Activated CD8-positive, alpha-beta memory T cell treated with anti-CD3 and anti-CD28 coated beads, Interleukin-2, amount 50 U/mL, for 24 hours (primary cell): ENCODE measurements around the gene JPH4.

Source experiments
- DNase-seq: peaks from one replicate; pipeline ENCODE4 v3.0.0-alpha.2; 2020; ENCODE audit errors: extremely low read depth

JPH4 gene

DNA sequence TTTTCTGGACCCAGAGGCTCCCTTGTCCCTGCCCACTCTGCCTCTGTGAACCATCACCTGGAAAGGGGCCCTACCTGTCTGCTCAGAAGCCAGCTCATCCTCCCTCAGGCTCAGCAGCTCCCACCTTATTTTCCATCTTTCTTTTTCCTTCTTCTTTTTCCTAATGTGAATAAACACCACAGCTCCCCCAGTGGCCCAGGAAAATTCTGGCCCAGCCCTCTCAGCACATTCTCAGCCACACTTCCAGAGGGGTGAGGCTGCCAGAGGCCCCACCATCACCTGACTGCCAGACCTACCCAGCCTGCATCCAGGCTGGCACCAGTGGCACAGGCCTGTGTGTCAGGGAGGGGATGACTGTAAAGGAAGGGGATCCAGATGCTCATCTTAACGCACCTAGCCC is 50.0 kb downstream of the JPH4 start:
- no peak for DNase-seq

DNA sequence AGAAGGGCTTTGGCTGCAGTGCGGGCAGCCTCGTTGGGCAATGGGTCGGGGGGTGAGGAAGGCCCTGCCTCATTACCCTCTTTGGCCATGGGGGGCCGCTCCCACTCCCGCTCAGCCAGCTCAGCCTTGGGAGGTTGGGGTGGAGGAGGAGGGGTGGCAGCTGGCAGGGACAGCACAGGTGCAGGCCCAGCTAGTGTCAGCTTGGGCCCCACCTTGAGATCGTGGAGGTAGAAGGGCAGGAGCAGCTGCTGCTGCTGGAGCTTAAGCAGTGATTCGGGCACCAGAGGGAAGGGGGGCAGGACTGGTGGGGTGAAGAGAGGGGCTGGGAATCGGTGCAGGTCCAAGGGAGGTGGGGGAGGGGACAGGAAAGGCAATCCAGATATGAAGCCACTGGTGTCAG is 53.0 kb downstream of the JPH4 start:
- no peak for DNase-seq

DNA sequence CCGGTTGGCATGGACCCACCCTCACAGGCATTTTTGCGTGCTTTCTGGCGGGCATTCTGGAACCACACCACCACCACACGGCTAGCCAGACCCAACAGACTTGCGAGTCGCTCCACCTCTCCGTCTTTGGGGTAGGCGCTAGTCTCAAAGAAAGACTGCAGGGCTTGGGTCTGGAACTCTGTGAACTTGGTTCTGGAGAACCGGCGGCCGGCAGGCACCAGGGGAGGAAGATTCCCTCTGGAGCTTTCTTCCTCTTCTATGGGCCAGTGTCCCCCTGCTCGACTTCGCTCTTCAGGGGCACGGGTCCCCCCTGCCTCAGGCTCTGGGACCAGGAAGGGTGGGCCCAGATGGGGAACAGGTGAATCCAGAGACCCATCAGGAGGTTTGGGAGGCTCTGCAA is 53.6 kb downstream of the JPH4 start:
- DNase-seq: no peak

DNA sequence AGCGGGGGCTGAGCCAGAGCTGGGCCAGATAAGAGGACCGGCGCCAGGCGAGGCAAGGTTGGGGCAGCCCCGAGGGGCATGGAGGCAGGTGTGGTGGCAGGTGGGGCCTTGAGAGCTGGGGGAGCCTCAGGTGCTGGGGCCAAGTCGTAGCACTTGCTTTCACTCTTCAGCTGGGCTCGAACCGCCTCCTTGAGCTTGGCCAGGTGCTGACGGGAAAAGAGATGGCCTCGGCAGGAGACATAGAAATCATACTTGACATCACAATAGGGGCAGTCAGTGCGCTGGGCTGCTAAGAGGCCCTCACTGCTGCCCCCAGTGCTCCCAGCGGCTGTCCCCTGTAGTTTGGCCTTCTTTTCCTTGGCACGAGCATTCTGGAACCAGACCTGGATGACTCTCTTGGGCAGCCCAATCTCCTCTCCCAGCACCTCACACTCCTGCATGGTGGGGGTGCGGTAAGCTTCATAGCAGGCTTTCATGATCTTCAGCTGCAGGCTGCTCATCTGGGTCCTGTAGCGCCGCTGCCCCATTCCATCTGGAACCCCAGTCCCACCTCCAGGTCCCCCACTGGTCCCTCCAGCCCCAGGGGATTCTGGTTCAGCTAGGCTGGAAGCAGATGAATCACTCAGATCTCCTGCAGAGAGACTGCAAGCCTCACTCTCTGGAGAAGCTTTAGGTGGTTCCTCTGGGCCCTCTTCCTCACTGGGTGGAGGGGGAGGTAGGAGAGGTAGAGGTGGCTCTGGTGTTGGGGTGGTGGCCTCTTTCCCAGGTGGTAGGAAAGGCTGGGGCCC is 55.2 kb downstream of the JPH4 start:
- DNase-seq: no peak

DNA sequence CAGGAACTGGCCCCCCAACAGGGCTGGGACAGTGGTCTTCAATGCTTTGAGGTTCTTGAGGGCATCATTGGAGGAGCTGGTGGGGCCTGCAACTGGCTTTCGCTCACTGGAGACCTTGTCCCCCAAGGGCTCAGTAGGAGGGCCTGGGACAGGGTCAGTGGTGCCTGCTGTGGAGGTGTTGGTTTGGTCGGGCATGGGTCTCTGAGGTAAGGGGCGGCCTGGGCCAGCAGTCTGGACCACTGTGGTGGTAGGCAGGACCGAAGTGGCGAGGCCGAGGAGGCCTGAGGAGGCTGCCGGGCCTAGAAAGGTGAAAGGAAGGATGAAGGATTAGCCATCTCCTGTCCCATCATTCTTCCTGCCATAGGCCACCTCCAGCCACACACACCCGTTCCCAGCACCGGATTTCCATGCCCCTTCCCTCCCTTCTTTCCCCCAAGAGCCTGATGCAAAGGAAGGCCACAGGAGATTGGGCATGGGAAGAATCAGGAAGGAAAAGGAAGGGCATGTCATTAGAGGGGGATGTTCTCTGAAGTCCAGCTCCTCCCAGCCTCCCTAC is 55.9 kb downstream of the JPH4 start:
- no peak for DNase-seq

DNA sequence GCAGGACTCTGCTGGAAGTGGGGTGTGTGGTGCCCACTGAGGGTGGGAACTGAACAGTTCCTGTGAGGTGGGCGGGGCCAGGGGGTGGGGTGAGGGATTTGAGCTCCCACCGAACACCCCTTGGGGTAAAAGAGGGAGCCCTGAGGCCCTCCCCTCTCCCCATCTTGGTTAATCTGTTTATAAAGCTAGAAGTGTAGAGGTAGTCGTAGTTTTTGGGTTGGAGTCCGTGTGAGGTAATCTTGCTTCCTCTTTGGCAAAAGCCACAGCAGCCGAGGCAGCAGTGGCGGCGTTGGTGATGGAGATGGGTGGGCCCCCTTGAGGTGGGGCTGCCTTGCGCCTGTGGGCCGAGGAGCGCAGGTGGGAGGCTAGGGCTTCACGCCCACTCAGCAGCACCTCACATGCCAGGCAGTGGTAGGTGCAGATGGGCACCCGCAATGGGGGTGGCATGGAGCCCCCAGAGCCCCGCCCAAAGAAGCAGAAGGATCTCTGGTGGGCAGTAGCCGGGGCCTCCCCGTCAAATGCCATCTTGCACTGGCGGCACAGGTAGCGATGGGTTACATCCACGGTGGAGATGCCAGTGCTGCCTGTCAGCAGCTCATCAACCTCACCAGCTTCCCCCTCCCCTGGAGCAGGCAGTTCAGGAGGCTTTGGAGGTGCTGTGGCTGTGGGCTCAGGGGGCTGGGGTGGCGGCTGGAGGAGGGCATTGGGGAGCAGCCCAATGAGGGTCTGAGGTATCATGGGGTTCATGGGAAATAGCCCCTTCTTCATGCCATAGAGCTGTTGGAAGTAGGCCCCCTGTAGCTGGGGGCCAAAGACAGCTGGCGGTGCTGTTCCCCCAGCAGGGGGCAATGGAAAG is 56.6 kb downstream of the JPH4 start:
- DNase-seq: no peak

DNA sequence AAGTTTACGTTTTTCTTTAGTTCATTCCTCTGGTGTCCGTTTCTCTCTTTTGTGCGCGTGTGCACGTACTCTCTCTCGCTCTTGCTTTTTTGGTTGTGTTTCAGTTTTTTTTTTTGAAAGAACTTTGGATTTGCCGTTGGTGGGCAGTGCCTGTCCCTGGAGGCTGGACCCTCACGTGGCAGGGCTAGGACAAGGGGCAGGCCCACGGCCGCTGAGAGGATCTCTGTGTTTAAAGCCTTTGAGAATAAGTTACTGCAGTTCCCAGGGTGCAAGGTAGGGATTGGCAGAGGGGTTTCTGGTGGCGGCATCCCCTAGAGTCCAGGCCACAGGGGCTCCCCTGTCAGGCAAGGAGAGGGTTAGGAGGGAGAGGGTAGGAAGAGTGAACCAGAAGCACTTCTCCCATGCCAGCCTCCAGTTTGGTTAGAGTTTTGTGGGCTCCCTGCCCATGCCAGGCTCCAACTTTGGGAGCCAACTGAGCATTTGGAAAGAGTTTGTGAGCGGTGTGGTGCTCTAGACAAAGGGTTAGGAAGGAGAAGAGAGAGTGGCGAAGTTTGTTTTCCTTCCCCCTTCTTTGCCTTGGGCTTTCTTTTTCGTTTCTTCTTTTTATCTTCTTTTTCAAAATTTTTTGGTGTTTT is 57.6 kb downstream of the JPH4 start:
- DNase-seq: no peak

DNA sequence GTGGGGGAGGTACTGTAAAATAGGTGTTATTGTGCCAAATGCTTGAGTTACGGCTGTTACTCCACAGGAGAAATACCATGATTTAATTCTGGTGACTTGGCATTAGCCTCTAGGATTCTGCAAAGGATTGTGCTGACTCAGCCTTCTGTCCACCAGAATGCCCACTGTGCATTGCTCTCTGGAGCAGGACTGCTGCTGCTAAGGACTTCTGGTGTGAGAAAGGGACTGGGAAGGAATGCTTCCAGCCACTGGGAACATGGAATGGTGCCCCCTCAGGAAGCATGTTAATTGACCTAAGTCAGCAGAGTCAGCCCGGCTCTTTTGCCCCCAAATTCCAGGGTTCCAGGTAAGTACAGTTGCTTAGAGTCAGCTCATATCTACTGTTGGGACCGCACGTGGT is 59.9 kb downstream of the JPH4 start:
- no peak for DNase-seq
